Anterior cingulate cortex (tissue), 58 donors: ENCODE data around the gene KRTAP3-1.
"Not testable (repeated sequence)": the region's sequence is repeated elsewhere in the genome, so short reads cannot be mapped to it uniquely, and the experiment has no call there.

Experiments
- DNase-seq, 58 donors: peaks; one replicate each; lab custom pipeline; 2025; lab: John Stamatoyannopoulos, UW

Gene KRTAP3-1

GRCh38 chr17:41008811-41009210 is at the start of gene KRTAP3-1:
Gene KRTAP3-1, minus strand, starts transcription at chr17:41009128. Its CDS starts 54 bp downstream, at chr17:41009074.
- no peak for DNase-seq

GRCh38 chr17:41057547-41057946 is 48.6 kb upstream of the KRTAP3-1 start:
- DNase-seq, result no peak

GRCh38 chr17:41055130-41055529 is 46.2 kb upstream of the KRTAP3-1 start, which contains the start of gene KRTAP2-2:
Gene KRTAP2-2, minus strand, starts transcription at chr17:41055230. Its CDS starts 19 bp downstream, at chr17:41055211.
- DNase-seq, result not testable (repeated sequence)

- DNase-seq, result not testable (repeated sequence)
Observed at GRCh38 chr17:41054556-41054955, 45.6 kb upstream of the KRTAP3-1 start.

- DNase-seq, result no peak
Observed at GRCh38 chr17:41054025-41054424, 45.1 kb upstream of the KRTAP3-1 start.

- DNase-seq, result no peak
Observed at GRCh38 chr17:41052566-41052965, 43.6 kb upstream of the KRTAP3-1 start.

GRCh38 chr17:41049110-41049509 is 40.2 kb upstream of the KRTAP3-1 start:
- DNase-seq, result no peak

- DNase-seq, result no peak
Observed at GRCh38 chr17:41048441-41048840, 39.5 kb upstream of the KRTAP3-1 start.

GRCh38 chr17:41046735-41047465 is 38.0 kb upstream of the KRTAP3-1 start, which contains the start of gene KRTAP2-1:
Gene KRTAP2-1, minus strand, starts transcription at chr17:41047316. Its CDS starts 49 bp downstream, at chr17:41047267.
- not testable (repeated sequence) for DNase-seq

GRCh38 chr17:41042953-41043352 is 34.0 kb upstream of the KRTAP3-1 start:
- DNase-seq, result no peak

GRCh38 chr17:41040783-41041571 is 32.0 kb upstream of the KRTAP3-1 start, which contains the start of gene KRTAP1-1:
Gene KRTAP1-1, minus strand, starts transcription at chr17:41041450. Its CDS starts 53 bp downstream, at chr17:41041397.
- DNase-seq, result peak in 5 of 58 donors; percentile 0 to 16 (median 4)

- no peak for DNase-seq
Observed at GRCh38 chr17:41037853-41038350, 29.0 kb upstream of the KRTAP3-1 start.

GRCh38 chr17:41034346-41034935 is 25.5 kb upstream of the KRTAP3-1 start, which contains the start of gene KRTAP1-3:
Gene KRTAP1-3, minus strand, starts transcription at chr17:41034874. Its CDS starts 53 bp downstream, at chr17:41034821.
- not testable (repeated sequence) for DNase-seq

- DNase-seq, result no peak
Observed at GRCh38 chr17:41029633-41030245, 20.8 kb upstream of the KRTAP3-1 start, which contains the start of gene KRTAP1-4. Gene KRTAP1-4, minus strand, starts transcription at chr17:41030195. Its CDS starts 117 bp downstream, at chr17:41030078.

GRCh38 chr17:41026715-41027471 is 18.0 kb upstream of the KRTAP3-1 start, which contains the start of gene KRTAP1-5:
Gene KRTAP1-5, minus strand, starts transcription at chr17:41027208. Its CDS starts 53 bp downstream, at chr17:41027155.
- no peak for DNase-seq

GRCh38 chr17:41024697-41025096 is 15.8 kb upstream of the KRTAP3-1 start:
- DNase-seq, result no peak

- no peak for DNase-seq
Observed at GRCh38 chr17:41020336-41020735, 11.4 kb upstream of the KRTAP3-1 start.

- DNase-seq, result no peak
Observed at GRCh38 chr17:41019415-41019814, 10.5 kb upstream of the KRTAP3-1 start.

- no peak for DNase-seq
Observed at GRCh38 chr17:41018541-41018940, 9.6 kb upstream of the KRTAP3-1 start.
